ENCODE results near the gene PAN3. TPM values are rescaled to one million over a fixed set of nuclear protein-coding genes. Genes with fewer than 3 reads are reported as not detected.

The PAN3 gene
- total RNA-seq, 1 experiment from 2014 or later = 32.9 TPM

- DNase-seq (ENCODE audit: unreplicated experiment) = no peak
- BruUV-seq (replicated peaks) = no TSS peak
- Mint-ChIP-seq H3K27ac (ENCODE audit: low read depth, unreplicated experiment) (no peak overlapping the region), H3K4me1 (ENCODE audit: insufficient read depth, unreplicated experiment) (no peaks in the 10 kb centered on the region), H3K27me3 (ENCODE audit: insufficient read depth, unreplicated experiment) (no peaks in the 10 kb centered on the region), H3K9me3 (ENCODE audit: unreplicated experiment) (no peaks in the 10 kb centered on the region), H3K36me3 (ENCODE audit: insufficient read depth, unreplicated experiment) (peaks cover 21% of the 10 kb centered on the region), H3K4me3 (ENCODE audit: unreplicated experiment) (no peak overlapping the region)
- no peak for TF ChIP-seq CTCF (IDR thresholded peaks at IDR 0.05; ENCODE audit: unreplicated experiment)
- ChIA-PET POLR2A (no interaction called here), CTCF (no interaction called here)
- intact Hi-C loops (cut with micrococcal nuclease) = no loop called here
Observed at GRCh38 chr13:28299916-28300315, 161.6 kb downstream of the PAN3 start.

GRCh38 chr13:28301839-28302238, 163.5 kb downstream of the PAN3 start:
- no TSS peak for BruUV-seq (replicated peaks)

GRCh38 chr13:28306325-28306724, 168.0 kb downstream of the PAN3 start:
- Mint-ChIP-seq H3K27ac (ENCODE audit: low read depth, unreplicated experiment) (no peak overlapping the region), H3K4me3 (ENCODE audit: unreplicated experiment) (no peak overlapping the region), H3K36me3 (ENCODE audit: insufficient read depth, unreplicated experiment) (no peaks in the 10 kb centered on the region), H3K9me3 (ENCODE audit: unreplicated experiment) (no peaks in the 10 kb centered on the region), H3K4me1 (ENCODE audit: insufficient read depth, unreplicated experiment) (no peaks in the 10 kb centered on the region), H3K27me3 (ENCODE audit: insufficient read depth, unreplicated experiment) (no peaks in the 10 kb centered on the region)
- no TSS peak for BruUV-seq (replicated peaks)
- POLR2A ChIA-PET = no interaction called here
- no peak for TF ChIP-seq CTCF (IDR thresholded peaks at IDR 0.05; ENCODE audit: unreplicated experiment)
- DNase-seq (ENCODE audit: unreplicated experiment) = no peak
- CTCF ChIA-PET = interaction anchor here (0.6 to 1.1 kb wide), 2 partner anchors 17 to 34 kb away, joined by 3 read pairs; no protein-coding TSS in a partner anchor
- intact Hi-C loops (cut with micrococcal nuclease) = no loop called here

More at GRCh38 chr13:28301839-28302238, 163.5 kb downstream of the PAN3 start:
- H3K27ac Mint-ChIP-seq (ENCODE audit: low read depth, unreplicated experiment) = no peak overlapping the region
- ChIA-PET POLR2A (interaction anchor here (0.7 to 1.3 kb wide), 2 partner anchors 14 to 114 kb away, joined by 3 to 4 read pairs; no protein-coding TSS in a partner anchor), CTCF (interaction anchor here (0.6 to 1.2 kb wide), 2 partner anchors 24 to 335 kb away, joined by 3 read pairs; no protein-coding TSS in a partner anchor)
- H3K4me1 Mint-ChIP-seq (ENCODE audit: insufficient read depth, unreplicated experiment) = no peaks in the 10 kb centered on the region
- H3K4me3 Mint-ChIP-seq (ENCODE audit: unreplicated experiment) = no peak overlapping the region
- no peaks in the 10 kb centered on the region for H3K27me3 Mint-ChIP-seq (ENCODE audit: insufficient read depth, unreplicated experiment)
- DNase-seq (ENCODE audit: unreplicated experiment) = no peak
- peaks cover 6% of the 10 kb centered on the region for H3K36me3 Mint-ChIP-seq (ENCODE audit: insufficient read depth, unreplicated experiment)
- intact Hi-C loops (cut with micrococcal nuclease) = no loop called here
- TF ChIP-seq CTCF (IDR thresholded peaks at IDR 0.05; ENCODE audit: unreplicated experiment) = no peak
- no peaks in the 10 kb centered on the region for H3K9me3 Mint-ChIP-seq (ENCODE audit: unreplicated experiment)

GRCh38 chr13:28313579-28313978, 175.2 kb downstream of the PAN3 start:
- CTCF ChIA-PET = interaction anchor here (1.9 kb wide), 1 partner anchor 11 kb away, joined by 14 read pairs; no protein-coding TSS in a partner anchor
- Mint-ChIP-seq H3K4me1 (ENCODE audit: insufficient read depth, unreplicated experiment) (no peaks in the 10 kb centered on the region), H3K36me3 (ENCODE audit: insufficient read depth, unreplicated experiment) (no peaks in the 10 kb centered on the region), H3K27ac (ENCODE audit: low read depth, unreplicated experiment) (no peak overlapping the region), H3K9me3 (ENCODE audit: unreplicated experiment) (no peaks in the 10 kb centered on the region), H3K27me3 (ENCODE audit: insufficient read depth, unreplicated experiment) (no peaks in the 10 kb centered on the region), H3K4me3 (ENCODE audit: unreplicated experiment) (no peak overlapping the region)
- TF ChIP-seq CTCF (IDR thresholded peaks at IDR 0.05; ENCODE audit: unreplicated experiment) = no peak
- BruUV-seq (replicated peaks) = no TSS peak
- POLR2A ChIA-PET = no interaction called here
- intact Hi-C loops (cut with micrococcal nuclease) = no loop called here
- DNase-seq (ENCODE audit: unreplicated experiment) = no peak

Data from MCF 10A (cell line).